DMS153 treated with DMSO at 0.1 percent for 48 hours (cell line): ENCODE results near the gene DYNC1H1.
"Not testable (repeated sequence)": the region's sequence is repeated elsewhere in the genome, so short reads cannot be mapped to it uniquely, and the experiment has no call there.

Experiments
- DNase-seq: peaks from one replicate; lab custom pipeline; 2025; ENCODE audit not compliant: unreplicated experiment; lab: John Stamatoyannopoulos, UW

The DYNC1H1 gene

GRCh38 chr14:102063109-102063807, 98.9 kb downstream of the DYNC1H1 start:
- DNase-seq: no peak

GRCh38 chr14:102063808-102064429, 99.5 kb downstream of the DYNC1H1 start:
- DNase-seq: no peak

- not testable (repeated sequence) for DNase-seq
These were observed 100.2 kb downstream of the DYNC1H1 start for GRCh38 chr14:102064590-102064989.

- DNase-seq: no peak
These were observed 101.7 kb downstream of the DYNC1H1 start for GRCh38 chr14:102066041-102066451.

GRCh38 chr14:102071283-102071998, 107.1 kb downstream of the DYNC1H1 start:
- DNase-seq: no peak

GRCh38 chr14:102074415-102074964, 110.1 kb downstream of the DYNC1H1 start:
- no peak for DNase-seq

- DNase-seq: no peak
These were observed 110.8 kb downstream of the DYNC1H1 start for GRCh38 chr14:102075155-102075554.

- DNase-seq: no peak
These were observed 113.0 kb downstream of the DYNC1H1 start for GRCh38 chr14:102077382-102077709.

GRCh38 chr14:102078361-102078791, 114.0 kb downstream of the DYNC1H1 start:
- not testable (repeated sequence) for DNase-seq

- DNase-seq: no peak
These were observed 114.7 kb downstream of the DYNC1H1 start for GRCh38 chr14:102078831-102079699.

GRCh38 chr14:102079700-102079979, 115.3 kb downstream of the DYNC1H1 start:
- no peak for DNase-seq

- no peak for DNase-seq
These were observed 116.1 kb downstream of the DYNC1H1 start for GRCh38 chr14:102080183-102081080.

GRCh38 chr14:102081231-102082080, 117.1 kb downstream of the DYNC1H1 start:
- no peak for DNase-seq

- not testable (repeated sequence) for DNase-seq
These were observed 120.1 kb downstream of the DYNC1H1 start for GRCh38 chr14:102084522-102084921.

- no peak for DNase-seq
These were observed 120.6 kb downstream of the DYNC1H1 start for GRCh38 chr14:102084931-102085330.

- DNase-seq: no peak
These were observed 121.1 kb downstream of the DYNC1H1 start for GRCh38 chr14:102085488-102085887.

GRCh38 chr14:102085948-102086708, 121.8 kb downstream of the DYNC1H1 start:
- DNase-seq: no peak

- DNase-seq: no peak
These were observed 122.3 kb downstream of the DYNC1H1 start for GRCh38 chr14:102086709-102086971.
